Endodermal cell (in vitro differentiated cells): ENCODE data around the gene PWWP2B. TPM values are rescaled to one million over a fixed set of nuclear protein-coding genes. Genes with fewer than 3 reads are reported as not detected.

ENCODE experiments used
- DNase-seq: peaks from one replicate; pipeline ENCODE4 v3.0.0-alpha.2; 2017
- H3K27ac ChIP-seq: 2 replicates; pipeline ENCODE4 v1.5.1; 2013; ENCODE audit warnings: mild to moderate bottlenecking, low read depth, low read length, moderate library complexity
- H3K27me3 ChIP-seq: 2 replicates; pipeline ENCODE4 v1.6.1; 2013; ENCODE audit warnings: mild to moderate bottlenecking, low read length, moderate library complexity; ENCODE audit not compliant: insufficient read depth, control insufficient read depth, poor library complexity, severe bottlenecking
- H3K36me3 ChIP-seq: 2 replicates; pipeline ENCODE4 v1.7.0; 2013; ENCODE audit warnings: mild to moderate bottlenecking, low read length, moderate library complexity; ENCODE audit not compliant: control insufficient read depth, insufficient read depth
- H3K4me1 ChIP-seq: one replicate; pipeline ENCODE4 v1.7.0; 2013; ENCODE audit warnings: low read length; ENCODE audit not compliant: control insufficient read depth, insufficient read depth
- H3K4me3 ChIP-seq: 2 replicates; pipeline ENCODE4 v1.5.1; 2013; ENCODE audit warnings: mild to moderate bottlenecking, low read length, moderate library complexity
- H3K9ac ChIP-seq: 2 replicates; pipeline ENCODE4 v1.6.1; 2013; ENCODE audit warnings: mild to moderate bottlenecking, low read length, moderate library complexity; ENCODE audit not compliant: poor library complexity, severe bottlenecking; ENCODE audit errors: extremely low read depth
- H3K9me3 ChIP-seq: 2 replicates; pipeline ENCODE4 v1.6.1; 2013; ENCODE audit warnings: mild to moderate bottlenecking, low read length, moderate library complexity; ENCODE audit not compliant: control insufficient read depth
- H3K27ac Mint-ChIP-seq: 2 replicates; pipeline ENCODE4 v1.8.0; 2020; ENCODE audit warnings: mixed read lengths
- H3K27me3 Mint-ChIP-seq: 2 replicates; pipeline ENCODE4 v1.8.0; 2021; ENCODE audit warnings: mild to moderate bottlenecking, mixed read lengths; ENCODE audit not compliant: insufficient read depth
- H3K36me3 Mint-ChIP-seq: 2 replicates; pipeline ENCODE4 v1.8.0; 2020; ENCODE audit warnings: low read depth, mixed read lengths
- H3K4me1 Mint-ChIP-seq: 2 replicates; pipeline ENCODE4 v1.8.0; 2020; ENCODE audit warnings: mixed read lengths
- H3K4me3 Mint-ChIP-seq: 2 replicates; pipeline ENCODE4 v1.8.0; 2020; ENCODE audit warnings: mild to moderate bottlenecking, moderate library complexity, mixed read lengths
- H3K9me3 Mint-ChIP-seq: 2 replicates; pipeline ENCODE4 v1.8.0; 2020; ENCODE audit warnings: mild to moderate bottlenecking, mixed read lengths
- WGBS, 2 experiments: methylation state at CpG; one replicate each; pipeline versions ENCODE4 v1.1.5 to v1.1.7; 2013; ENCODE audit warnings: missing lambda C conversion rate in 2 of 2, mixed read lengths in 1 of 2; ENCODE audit not compliant: insufficient coverage in 1 of 2, insufficient read length in 1 of 2; 5-methylcytosine and 5-hydroxymethylcytosine counted together
- total RNA-seq, 2 donors: library from RNA; stranded (reverse); fragmentation: NEBNext Ultra II Directional in 1 of 2; extraction: Animal tissue kit (Norgen Biotek cat#: 25700) in 1 of 2; gene quantifications; 2 replicates in 1 of 2; 3 replicates in 1 of 2; pipeline ENCODE4 v1.2.1, GENCODE V29; 2021
- TF ChIP-seq, protein P1 (sequence below): fragments of 200-600 bp; sonication (generic); conservative IDR thresholded peaks from 2 replicates; pipeline ENCODE4 v1.5.0; 2021; ENCODE audit warnings: antibody characterized with exemption, mild to moderate bottlenecking

The PWWP2B gene
- total RNA-seq, 2 donors from 2014 or later, result 11.4 to 13.9 TPM

DNA sequence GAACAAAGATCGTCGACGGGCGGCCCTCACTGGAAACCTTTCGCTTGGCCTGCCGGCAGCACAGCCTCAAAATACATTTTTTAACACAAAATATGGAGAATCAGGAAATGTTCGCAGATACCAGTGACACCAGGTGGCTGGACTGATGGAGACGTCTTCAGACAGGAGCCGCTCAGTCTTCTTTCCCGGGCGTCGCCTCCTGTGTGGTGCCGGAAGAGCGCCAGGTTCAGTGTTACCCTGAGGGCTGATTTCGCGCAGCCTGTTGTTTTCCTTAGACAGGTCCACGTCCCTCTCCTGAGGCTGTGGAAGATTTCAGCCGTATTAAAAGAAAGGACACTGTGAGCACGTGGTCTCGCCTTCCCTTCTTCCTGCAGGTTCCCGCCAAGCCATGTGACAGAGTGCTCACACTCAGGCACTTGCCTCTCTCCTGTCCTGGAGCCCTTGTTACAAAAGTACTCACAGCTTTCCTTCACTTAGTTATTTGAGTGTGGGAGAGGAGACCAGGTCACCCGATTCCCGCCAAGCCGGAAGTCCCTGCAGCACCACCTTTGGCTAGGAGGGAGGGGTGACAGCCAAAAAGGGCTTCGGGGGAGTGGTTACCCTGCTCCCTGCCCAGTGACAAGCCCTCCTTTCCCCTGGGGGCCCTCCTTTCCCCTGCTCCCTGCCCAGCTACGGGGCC lies 21.7 kb upstream of the PWWP2B start:
- H3K36me3 Mint-ChIP-seq, result peaks cover 2% of the 10 kb centered on the region
- H3K4me1 Mint-ChIP-seq, result peaks cover 3% of the 10 kb centered on the region
- Histone ChIP-seq H3K4me1 (no peaks in the 10 kb centered on the region), H3K36me3 (no peaks in the 10 kb centered on the region), H3K27me3 (no peaks in the 10 kb centered on the region), H3K9me3 (no peaks in the 10 kb centered on the region), H3K27ac (no peak overlapping the region), H3K9ac (no peak overlapping the region), H3K4me3 (no peak overlapping the region)
- H3K9me3 Mint-ChIP-seq, result peaks cover 4% of the 10 kb centered on the region
- TF ChIP-seq, protein P1, sequence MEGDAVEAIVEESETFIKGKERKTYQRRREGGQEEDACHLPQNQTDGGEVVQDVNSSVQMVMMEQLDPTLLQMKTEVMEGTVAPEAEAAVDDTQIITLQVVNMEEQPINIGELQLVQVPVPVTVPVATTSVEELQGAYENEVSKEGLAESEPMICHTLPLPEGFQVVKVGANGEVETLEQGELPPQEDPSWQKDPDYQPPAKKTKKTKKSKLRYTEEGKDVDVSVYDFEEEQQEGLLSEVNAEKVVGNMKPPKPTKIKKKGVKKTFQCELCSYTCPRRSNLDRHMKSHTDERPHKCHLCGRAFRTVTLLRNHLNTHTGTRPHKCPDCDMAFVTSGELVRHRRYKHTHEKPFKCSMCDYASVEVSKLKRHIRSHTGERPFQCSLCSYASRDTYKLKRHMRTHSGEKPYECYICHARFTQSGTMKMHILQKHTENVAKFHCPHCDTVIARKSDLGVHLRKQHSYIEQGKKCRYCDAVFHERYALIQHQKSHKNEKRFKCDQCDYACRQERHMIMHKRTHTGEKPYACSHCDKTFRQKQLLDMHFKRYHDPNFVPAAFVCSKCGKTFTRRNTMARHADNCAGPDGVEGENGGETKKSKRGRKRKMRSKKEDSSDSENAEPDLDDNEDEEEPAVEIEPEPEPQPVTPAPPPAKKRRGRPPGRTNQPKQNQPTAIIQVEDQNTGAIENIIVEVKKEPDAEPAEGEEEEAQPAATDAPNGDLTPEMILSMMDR, result no peak
- 85 to 87% methylated on average over 19 to 26 of the region's 26 CpGs for WGBS, 2 experiments
- H3K27ac Mint-ChIP-seq, result no peak overlapping the region
- DNase-seq, result peak; percentile 74
- peaks cover 3% of the 10 kb centered on the region for H3K27me3 Mint-ChIP-seq
- no peak overlapping the region for H3K4me3 Mint-ChIP-seq

DNA sequence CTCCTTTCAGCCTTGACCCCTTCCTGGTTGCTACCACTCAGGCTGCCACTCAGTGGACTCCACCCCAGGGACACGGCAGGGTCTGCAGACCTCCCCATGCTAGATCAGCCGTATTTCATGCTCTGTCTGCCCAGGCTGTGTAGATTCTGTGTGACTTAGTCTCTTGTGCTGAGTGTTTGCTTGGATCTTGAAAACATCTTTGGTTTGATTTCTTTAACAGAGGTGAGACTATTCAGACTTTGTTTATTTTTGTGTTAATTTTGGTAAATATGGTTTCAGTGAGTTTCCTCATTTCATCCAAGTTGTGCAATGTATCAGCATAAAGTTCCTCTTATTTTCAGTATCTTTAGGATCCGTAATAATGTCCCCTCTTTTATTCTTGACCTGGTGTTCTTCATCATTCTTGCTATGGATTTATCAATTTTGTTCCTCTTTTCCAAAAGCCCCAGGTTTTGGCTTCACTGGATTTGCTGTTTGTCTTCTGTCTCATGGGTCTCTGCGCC lies 21.2 kb upstream of the PWWP2B start:
- Mint-ChIP-seq H3K27ac (no peak overlapping the region), H3K4me3 (no peak overlapping the region), H3K4me1 (peaks cover under 1% of the 10 kb centered on the region), H3K27me3 (peaks cover 3% of the 10 kb centered on the region), H3K9me3 (peaks cover 4% of the 10 kb centered on the region), H3K36me3 (peaks cover 2% of the 10 kb centered on the region)
- TF ChIP-seq, protein P1, result no peak
- H3K27me3 ChIP-seq, result no peaks in the 10 kb centered on the region
- no peak overlapping the region for H3K27ac ChIP-seq
- WGBS, 2 experiments, result 90 to 92% methylated on average over 2 to 4 of the region's 4 CpGs
- no peak overlapping the region for H3K4me3 ChIP-seq
- H3K9me3 ChIP-seq, result no peaks in the 10 kb centered on the region
- no peak for DNase-seq
- no peaks in the 10 kb centered on the region for H3K36me3 ChIP-seq
- H3K9ac ChIP-seq, result no peak overlapping the region
- H3K4me1 ChIP-seq, result no peaks in the 10 kb centered on the region

DNA sequence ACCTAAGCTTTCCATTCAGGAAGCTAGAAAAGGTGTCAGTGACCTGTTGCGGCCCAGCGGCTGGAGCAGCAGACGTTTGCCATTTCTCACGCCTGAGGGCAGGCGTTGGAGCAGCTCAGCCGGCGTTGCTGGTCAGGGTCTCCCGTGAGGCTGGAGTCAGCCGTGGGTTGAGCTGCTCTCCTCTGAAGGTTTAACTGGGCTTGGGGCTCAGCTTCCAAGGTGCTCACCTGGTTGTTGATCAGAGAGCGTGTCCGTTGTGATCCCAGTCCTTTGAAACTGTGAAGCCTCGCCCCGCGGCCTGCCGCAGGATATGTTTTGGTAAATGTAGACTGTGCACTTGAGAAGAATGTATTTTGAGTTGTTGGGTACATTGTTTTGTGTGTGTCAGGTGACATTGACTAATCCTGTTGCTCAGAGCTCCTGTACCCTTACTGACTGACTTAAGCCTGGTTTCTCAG lies 20.6 kb upstream of the PWWP2B start:
- no peak overlapping the region for H3K27ac Mint-ChIP-seq
- DNase-seq, result peak; percentile 70
- Histone ChIP-seq H3K36me3 (no peaks in the 10 kb centered on the region), H3K4me1 (no peaks in the 10 kb centered on the region), H3K27ac (no peak overlapping the region), H3K9me3 (no peaks in the 10 kb centered on the region), H3K9ac (no peak overlapping the region), H3K27me3 (no peaks in the 10 kb centered on the region), H3K4me3 (no peak overlapping the region)
- peaks cover 3% of the 10 kb centered on the region for H3K27me3 Mint-ChIP-seq
- H3K9me3 Mint-ChIP-seq, result peaks cover 2% of the 10 kb centered on the region
- WGBS, 2 experiments, result 85 to 89% methylated on average over 13 to 15 of the region's 15 CpGs
- H3K36me3 Mint-ChIP-seq, result peaks cover 2% of the 10 kb centered on the region
- H3K4me1 Mint-ChIP-seq, result no peaks in the 10 kb centered on the region
- no peak overlapping the region for H3K4me3 Mint-ChIP-seq
- TF ChIP-seq, protein P1, result no peak
